Trophoblast cell (in vitro differentiated cells and primary cell): Measurements from ENCODE around the gene SPAG16.
"Not testable (repeated sequence)": the region's sequence is repeated elsewhere in the genome, so short reads cannot be mapped to it uniquely, and the experiment has no call there.

Source experiments
- DNase-seq, 2 donors: peaks; one replicate each; pipeline ENCODE4 v3.0.0-alpha.2; 2016
- H2AFZ ChIP-seq: 2 replicates; pipeline ENCODE4 v1.6.1; 2013; ENCODE audit warnings: low read length, moderate library complexity, mild to moderate bottlenecking; ENCODE audit not compliant: insufficient read depth, poor library complexity
- H2AK5ac ChIP-seq: 2 replicates; pipeline ENCODE4 v1.6.1; 2013; ENCODE audit warnings: mild to moderate bottlenecking, low read length
- H2BK120ac ChIP-seq: 2 replicates; pipeline ENCODE4 v1.6.1; 2013; ENCODE audit warnings: low read length, mild to moderate bottlenecking, moderate library complexity; ENCODE audit not compliant: insufficient read depth, poor library complexity
- H2BK12ac ChIP-seq: 2 replicates; pipeline ENCODE4 v1.6.1; 2013; ENCODE audit warnings: mild to moderate bottlenecking, low read length, moderate library complexity
- H2BK5ac ChIP-seq: 2 replicates; pipeline ENCODE4 v1.6.1; 2013; ENCODE audit warnings: low read length, low read depth, moderate library complexity, mild to moderate bottlenecking; ENCODE audit not compliant: poor library complexity
- H3K14ac ChIP-seq: 2 replicates; pipeline ENCODE4 v1.6.1; 2013; ENCODE audit warnings: mild to moderate bottlenecking, low read length
- H3K18ac ChIP-seq: 2 replicates; pipeline ENCODE4 v1.6.1; 2013; ENCODE audit warnings: mild to moderate bottlenecking, low read length
- H3K23ac ChIP-seq: 2 replicates; pipeline ENCODE4 v1.6.1; 2013; ENCODE audit warnings: low read length
- H3K27ac ChIP-seq: 2 replicates; pipeline ENCODE4 v1.5.1; 2013; ENCODE audit warnings: low read depth, mild to moderate bottlenecking, inconsistent platforms, low read length, moderate library complexity
- H3K27me3 ChIP-seq: 2 replicates; pipeline ENCODE4 v1.6.1; 2013; ENCODE audit warnings: inconsistent platforms, mild to moderate bottlenecking, low read length, moderate library complexity; ENCODE audit not compliant: insufficient read depth
- H3K36me3 ChIP-seq, 2 experiments: 1 replicate in 1 of 2; 2 replicates in 1 of 2; pipeline ENCODE4 v1.6.1; 2013; ENCODE audit warnings: low read length in 2 of 2, mild to moderate bottlenecking in 2 of 2, moderate library complexity in 1 of 2; ENCODE audit not compliant: insufficient read depth in 2 of 2, control insufficient read depth in 1 of 2
- H3K4ac ChIP-seq: 2 replicates; pipeline ENCODE4 v1.6.1; 2013; ENCODE audit warnings: low read depth, mild to moderate bottlenecking, low read length, moderate library complexity
- H3K4me1 ChIP-seq, 2 experiments: 1 replicate in 1 of 2; 2 replicates in 1 of 2; pipeline ENCODE4 v1.6.1; 2013; ENCODE audit warnings: low read length in 2 of 2, mild to moderate bottlenecking in 2 of 2, moderate library complexity in 1 of 2; ENCODE audit not compliant: insufficient read depth in 2 of 2, control insufficient read depth in 1 of 2
- H3K4me2 ChIP-seq: 2 replicates; pipeline ENCODE4 v1.6.1; 2013; ENCODE audit warnings: inconsistent platforms, mild to moderate bottlenecking, low read length, moderate library complexity
- H3K4me3 ChIP-seq: 2 replicates; pipeline ENCODE4 v1.5.1; 2013; ENCODE audit warnings: mild to moderate bottlenecking, low read depth, low read length, inconsistent platforms
- H3K79me1 ChIP-seq: one replicate; pipeline ENCODE4 v1.6.1; 2013; ENCODE audit warnings: low read length
- H3K79me2 ChIP-seq: 2 replicates; pipeline ENCODE4 v1.6.1; 2013; ENCODE audit warnings: low read length, mild to moderate bottlenecking; ENCODE audit not compliant: control insufficient read depth, insufficient read depth, poor library complexity
- H3K9ac ChIP-seq: 2 replicates; pipeline ENCODE4 v1.6.1; 2013; ENCODE audit warnings: mild to moderate bottlenecking, low read length
- H3K9me3 ChIP-seq: 2 replicates; pipeline ENCODE4 v1.6.1; 2013; ENCODE audit warnings: low read depth, mild to moderate bottlenecking, control low read depth, inconsistent platforms, low read length; ENCODE audit not compliant: insufficient read depth
- H4K12ac ChIP-seq: 2 replicates; pipeline ENCODE4 v1.6.1; 2013; ENCODE audit warnings: low read depth, mild to moderate bottlenecking, low read length, moderate library complexity
- H4K8ac ChIP-seq: 2 replicates; pipeline ENCODE4 v1.6.1; 2013; ENCODE audit warnings: low read depth, mild to moderate bottlenecking, low read length, moderate library complexity
- H4K91ac ChIP-seq: one replicate; pipeline ENCODE4 v1.6.1; 2013; ENCODE audit warnings: low read depth, mild to moderate bottlenecking, low read length, moderate library complexity
- WGBS: extraction: QIAGEN DNeasy Blood & Tissue Kit; methylation state at CpG from one replicate; pipeline ENCODE4 v1.1.7; 2013; ENCODE audit warnings: missing lambda C conversion rate; ENCODE audit not compliant: insufficient read length, insufficient coverage; ENCODE audit errors: extremely low coverage; 5-methylcytosine and 5-hydroxymethylcytosine counted together

Gene SPAG16

GRCh38 chr2:213376644-213377043 lies 92.4 kb downstream of the SPAG16 start:
- H3K4me1 ChIP-seq = no peaks in the 10 kb centered on the region
- H3K4me3 ChIP-seq = no peak overlapping the region
- no peak overlapping the region for H4K8ac ChIP-seq
- no peak overlapping the region for H3K14ac ChIP-seq
- no peak overlapping the region for H3K4me2 ChIP-seq
- H2BK120ac ChIP-seq = no peak overlapping the region
- no peak overlapping the region for H4K91ac ChIP-seq
- H2BK12ac ChIP-seq = no peak overlapping the region
- H4K12ac ChIP-seq = no peak overlapping the region
- H3K27me3 ChIP-seq = no peaks in the 10 kb centered on the region
- no peak for DNase-seq
- H3K79me2 ChIP-seq = no peaks in the 10 kb centered on the region
- H3K23ac ChIP-seq = no peak overlapping the region
- H3K4ac ChIP-seq = no peak overlapping the region
- H3K9me3 ChIP-seq = no peaks in the 10 kb centered on the region
- H2BK5ac ChIP-seq = no peak overlapping the region
- no peak overlapping the region for H2AK5ac ChIP-seq
- H3K9ac ChIP-seq = no peak overlapping the region
- no peak overlapping the region for H3K27ac ChIP-seq
- no peaks in the 10 kb centered on the region for H3K36me3 ChIP-seq
- H3K18ac ChIP-seq = no peak overlapping the region
- no peak overlapping the region for H2AFZ ChIP-seq
- H3K79me1 ChIP-seq = no peaks in the 10 kb centered on the region
- no CpG with 5 or more reads among the region's 1 CpG for WGBS

- WGBS = no CpG with 5 or more reads among the region's 9 CpGs
- not testable (repeated sequence) for H2AK5ac ChIP-seq, H2BK12ac ChIP-seq
Observed at GRCh38 chr2:213407027-213407426, 122.8 kb downstream of the SPAG16 start.

GRCh38 chr2:213408426-213409070 lies 124.3 kb downstream of the SPAG16 start:
- H4K12ac ChIP-seq, H2BK5ac ChIP-seq, H2AFZ ChIP-seq, H3K23ac ChIP-seq, H3K18ac ChIP-seq, H3K14ac ChIP-seq, H3K4me1 ChIP-seq, H2BK120ac ChIP-seq, H3K79me2 ChIP-seq, H3K27me3 ChIP-seq, H3K4me2 ChIP-seq, H3K9me3 ChIP-seq, H3K9ac ChIP-seq, H3K79me1 ChIP-seq, H3K4me3 ChIP-seq, H3K4ac ChIP-seq, H3K36me3 ChIP-seq, H4K91ac ChIP-seq, H2AK5ac ChIP-seq, H2BK12ac ChIP-seq, DNase-seq, H4K8ac ChIP-seq: not testable (repeated sequence)
- WGBS = no CpG with 5 or more reads among the region's 6 CpGs
- H3K27ac ChIP-seq = peak overlapping the region; percentile 10

More at GRCh38 chr2:213407027-213407426, 122.8 kb downstream of the SPAG16 start:
- not testable (repeated sequence) for H3K9me3 ChIP-seq, H3K36me3 ChIP-seq, H4K8ac ChIP-seq, H3K18ac ChIP-seq, H3K4me1 ChIP-seq, H3K4ac ChIP-seq, H3K4me2 ChIP-seq, H3K79me1 ChIP-seq, H4K12ac ChIP-seq, DNase-seq, H3K27me3 ChIP-seq, H3K9ac ChIP-seq, H4K91ac ChIP-seq, H2BK120ac ChIP-seq, H2AFZ ChIP-seq, H3K4me3 ChIP-seq, H3K79me2 ChIP-seq, H2BK5ac ChIP-seq, H3K27ac ChIP-seq, H3K14ac ChIP-seq, H3K23ac ChIP-seq

GRCh38 chr2:213410687-213411086 lies 126.4 kb downstream of the SPAG16 start:
- not testable (repeated sequence) for H4K8ac ChIP-seq, H3K9me3 ChIP-seq, H2BK5ac ChIP-seq, H3K4me2 ChIP-seq, H2BK120ac ChIP-seq, H2AK5ac ChIP-seq, H3K4ac ChIP-seq, H2BK12ac ChIP-seq, DNase-seq, H3K4me1 ChIP-seq, H3K18ac ChIP-seq, H3K14ac ChIP-seq, H4K91ac ChIP-seq, H3K27ac ChIP-seq, H3K36me3 ChIP-seq, H2AFZ ChIP-seq, H3K27me3 ChIP-seq, H4K12ac ChIP-seq, H3K4me3 ChIP-seq, H3K23ac ChIP-seq, H3K79me1 ChIP-seq, H3K79me2 ChIP-seq, H3K9ac ChIP-seq
- no CpG with 5 or more reads among the region's 9 CpGs for WGBS
